Measurements from ENCODE around the gene OLFM2.

DNA sequence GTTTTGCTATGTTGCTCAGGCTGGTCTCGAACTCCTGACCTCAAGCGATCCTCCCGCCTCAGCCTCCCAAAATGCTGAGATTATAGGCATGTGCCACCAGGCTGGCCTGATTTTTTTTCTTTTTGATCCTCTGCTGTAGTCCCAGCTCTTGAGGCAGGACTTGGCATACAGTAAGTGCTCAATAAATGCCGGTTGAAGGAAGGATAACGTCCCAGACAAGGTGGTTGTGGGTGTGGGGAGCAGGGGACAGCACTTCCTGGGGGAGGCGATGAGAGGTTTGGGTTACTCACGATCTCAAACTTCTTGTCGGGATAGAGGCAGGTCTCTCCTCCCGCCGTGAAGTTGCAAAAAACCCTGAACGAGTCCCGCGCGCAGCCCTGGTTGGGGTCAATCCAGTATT, 29.7 kb upstream of the OLFM2 start:
- TF ChIP-seq, protein P1, sequence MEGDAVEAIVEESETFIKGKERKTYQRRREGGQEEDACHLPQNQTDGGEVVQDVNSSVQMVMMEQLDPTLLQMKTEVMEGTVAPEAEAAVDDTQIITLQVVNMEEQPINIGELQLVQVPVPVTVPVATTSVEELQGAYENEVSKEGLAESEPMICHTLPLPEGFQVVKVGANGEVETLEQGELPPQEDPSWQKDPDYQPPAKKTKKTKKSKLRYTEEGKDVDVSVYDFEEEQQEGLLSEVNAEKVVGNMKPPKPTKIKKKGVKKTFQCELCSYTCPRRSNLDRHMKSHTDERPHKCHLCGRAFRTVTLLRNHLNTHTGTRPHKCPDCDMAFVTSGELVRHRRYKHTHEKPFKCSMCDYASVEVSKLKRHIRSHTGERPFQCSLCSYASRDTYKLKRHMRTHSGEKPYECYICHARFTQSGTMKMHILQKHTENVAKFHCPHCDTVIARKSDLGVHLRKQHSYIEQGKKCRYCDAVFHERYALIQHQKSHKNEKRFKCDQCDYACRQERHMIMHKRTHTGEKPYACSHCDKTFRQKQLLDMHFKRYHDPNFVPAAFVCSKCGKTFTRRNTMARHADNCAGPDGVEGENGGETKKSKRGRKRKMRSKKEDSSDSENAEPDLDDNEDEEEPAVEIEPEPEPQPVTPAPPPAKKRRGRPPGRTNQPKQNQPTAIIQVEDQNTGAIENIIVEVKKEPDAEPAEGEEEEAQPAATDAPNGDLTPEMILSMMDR (conservative IDR thresholded peaks at IDR 0.05; ENCODE audit: low read length): no peak
- no peak for TF ChIP-seq EZH2phosphoT487 (IDR thresholded peaks at IDR 0.05; ENCODE audit: borderline replicate concordance)

All from Loucy (cell line).